Neural progenitor cell (in vitro differentiated cells): Measurements from ENCODE around the gene TDRD9.

Source experiments
- EZH2 ChIP-seq: fragments of 200-600 bp; sonication (generic); IDR thresholded peaks from 2 replicates; pipeline ENCODE4 v1.6.1; 2017; ENCODE audit warnings: antibody characterized with exemption, mild to moderate bottlenecking, moderate library complexity
- TF ChIP-seq, protein P1 (sequence below): fragments of 200-600 bp; sonication (generic); IDR thresholded peaks from 2 replicates; pipeline ENCODE4 v1.5.1; 2017; ENCODE audit warnings: antibody characterized with exemption, mild to moderate bottlenecking

DNA sequence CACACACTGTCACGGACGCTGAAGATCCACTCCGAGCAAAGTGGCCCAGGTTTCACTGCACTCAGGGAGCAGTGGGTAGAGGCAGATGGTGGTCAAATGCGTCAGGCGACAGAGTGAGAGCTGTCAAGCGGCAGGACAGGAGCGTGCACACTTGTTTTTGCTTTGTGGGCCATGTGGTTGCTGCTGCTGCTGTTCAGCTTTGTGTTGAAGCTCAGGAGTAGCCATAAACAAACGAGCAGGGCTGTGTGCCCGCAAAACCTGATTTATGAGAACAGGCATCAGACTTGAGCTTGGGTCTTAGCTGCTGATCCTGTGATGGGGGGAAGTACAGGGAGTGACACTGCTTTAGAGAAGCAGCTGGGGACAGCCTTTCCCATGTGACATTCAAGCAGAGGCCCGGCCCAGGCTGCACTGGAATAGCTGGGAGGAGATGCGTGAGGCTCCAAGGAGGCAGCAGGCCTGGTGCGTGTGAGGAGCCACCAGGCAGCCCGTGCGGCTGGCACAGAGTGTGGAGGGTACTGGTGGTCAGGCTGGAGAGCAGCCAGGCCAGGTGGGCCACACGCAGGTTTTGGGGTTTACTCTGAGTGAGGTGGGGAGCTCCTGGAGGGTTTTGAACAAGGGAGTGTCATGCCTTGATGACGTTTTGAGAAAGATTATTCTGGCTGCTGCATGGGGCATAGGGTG, 126.1 kb downstream of the TDRD9 start:
- no peak for TF ChIP-seq EZH2
- TF ChIP-seq, protein P1, sequence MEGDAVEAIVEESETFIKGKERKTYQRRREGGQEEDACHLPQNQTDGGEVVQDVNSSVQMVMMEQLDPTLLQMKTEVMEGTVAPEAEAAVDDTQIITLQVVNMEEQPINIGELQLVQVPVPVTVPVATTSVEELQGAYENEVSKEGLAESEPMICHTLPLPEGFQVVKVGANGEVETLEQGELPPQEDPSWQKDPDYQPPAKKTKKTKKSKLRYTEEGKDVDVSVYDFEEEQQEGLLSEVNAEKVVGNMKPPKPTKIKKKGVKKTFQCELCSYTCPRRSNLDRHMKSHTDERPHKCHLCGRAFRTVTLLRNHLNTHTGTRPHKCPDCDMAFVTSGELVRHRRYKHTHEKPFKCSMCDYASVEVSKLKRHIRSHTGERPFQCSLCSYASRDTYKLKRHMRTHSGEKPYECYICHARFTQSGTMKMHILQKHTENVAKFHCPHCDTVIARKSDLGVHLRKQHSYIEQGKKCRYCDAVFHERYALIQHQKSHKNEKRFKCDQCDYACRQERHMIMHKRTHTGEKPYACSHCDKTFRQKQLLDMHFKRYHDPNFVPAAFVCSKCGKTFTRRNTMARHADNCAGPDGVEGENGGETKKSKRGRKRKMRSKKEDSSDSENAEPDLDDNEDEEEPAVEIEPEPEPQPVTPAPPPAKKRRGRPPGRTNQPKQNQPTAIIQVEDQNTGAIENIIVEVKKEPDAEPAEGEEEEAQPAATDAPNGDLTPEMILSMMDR = no peak
